T follicular helper cell (primary cell): ENCODE results near the gene RASSF8.

Experiments
- DNase-seq: peaks from one replicate; pipeline ENCODE4 v3.0.0-alpha.2; 2020; ENCODE audit warnings: low read depth

The RASSF8 gene

DNA sequence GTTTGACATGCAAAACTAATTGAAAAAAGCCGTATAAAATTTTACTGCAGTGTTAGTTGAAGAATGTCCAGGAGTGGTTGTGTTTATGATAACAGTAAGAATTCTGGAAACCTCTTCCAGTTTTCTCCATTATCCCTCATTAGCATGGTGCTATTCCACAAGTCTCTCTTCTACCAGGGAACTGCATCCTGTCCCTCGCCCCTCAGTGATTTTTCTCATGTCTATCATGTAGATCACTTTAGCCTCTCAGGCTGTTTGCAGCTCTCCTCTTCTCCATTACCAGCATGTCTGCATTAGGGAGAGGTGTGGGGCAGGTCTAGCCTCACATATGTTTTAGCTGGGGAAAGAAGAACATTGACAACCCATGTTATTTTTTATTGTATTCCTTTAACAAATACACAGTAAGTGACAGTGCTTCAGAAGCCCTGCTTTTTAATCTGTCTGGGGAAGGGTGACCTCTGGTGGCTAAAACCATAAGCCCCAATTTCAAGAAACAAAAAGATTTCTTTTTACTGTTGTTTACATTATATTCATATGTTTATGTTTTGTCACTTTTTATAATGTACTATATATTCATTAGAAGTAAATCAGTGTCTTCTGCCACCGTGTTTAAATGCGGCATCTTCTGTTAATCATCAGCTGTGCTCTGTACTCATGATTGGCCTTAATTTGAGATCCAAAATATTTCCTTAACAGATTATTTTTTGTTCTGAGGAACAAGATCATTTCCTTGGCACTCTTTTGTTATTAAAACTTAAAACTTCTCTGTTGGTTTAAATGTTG, 70.7 kb downstream of the RASSF8 start:
- DNase-seq: no peak

DNA sequence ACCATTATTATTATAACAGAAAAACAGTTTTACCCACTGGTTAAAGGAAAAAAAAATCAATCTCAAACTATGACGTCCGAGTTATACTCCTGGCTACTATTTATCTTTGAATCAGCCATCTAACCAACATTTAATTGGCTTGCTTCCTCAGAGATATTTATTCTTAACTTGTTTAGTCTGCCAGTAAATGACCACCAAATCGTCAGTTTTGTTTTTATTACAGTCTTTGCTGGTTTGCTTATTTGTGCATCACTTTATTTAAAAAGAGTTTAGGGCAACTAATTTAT, 71.2 kb downstream of the RASSF8 start:
- no peak for DNase-seq

DNA sequence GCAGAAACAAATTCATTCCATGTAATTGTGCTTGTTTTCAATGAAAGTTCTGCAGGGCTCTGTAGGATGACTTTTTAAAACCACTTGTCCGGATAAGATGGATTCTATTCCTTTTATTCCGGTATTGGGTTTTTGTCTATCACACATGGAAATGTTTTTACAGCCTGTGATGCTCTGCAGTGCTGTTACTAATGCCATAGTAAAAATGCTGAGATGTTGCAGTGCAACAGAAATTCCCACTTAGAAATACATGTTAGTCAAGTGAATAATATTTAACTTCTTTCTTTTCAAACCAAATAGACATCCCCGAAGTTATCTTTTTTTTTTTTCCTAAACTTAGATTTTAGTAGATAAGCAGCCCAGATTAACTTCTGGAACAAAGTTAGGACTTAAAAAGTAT, 71.9 kb downstream of the RASSF8 start:
- no peak for DNase-seq

DNA sequence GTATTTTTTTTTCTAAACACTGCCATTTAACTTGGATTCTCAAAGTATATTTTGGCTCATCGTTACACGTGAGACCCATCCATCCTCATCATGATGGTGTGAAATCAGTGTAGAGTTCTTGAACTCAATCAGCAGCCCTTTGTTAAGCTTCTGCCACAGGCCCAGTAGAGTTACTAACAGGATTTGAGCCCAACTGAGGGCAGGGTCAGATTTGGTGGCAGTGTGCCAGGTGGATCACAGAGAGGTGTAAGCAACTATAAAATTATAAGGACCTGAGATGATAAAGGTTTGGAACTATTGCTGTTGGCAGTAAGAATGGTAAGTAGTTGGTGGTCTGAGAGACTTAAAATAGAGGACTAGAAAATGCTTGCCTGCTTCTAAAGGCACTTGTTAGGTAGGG, 72.8 kb downstream of the RASSF8 start:
- no peak for DNase-seq

DNA sequence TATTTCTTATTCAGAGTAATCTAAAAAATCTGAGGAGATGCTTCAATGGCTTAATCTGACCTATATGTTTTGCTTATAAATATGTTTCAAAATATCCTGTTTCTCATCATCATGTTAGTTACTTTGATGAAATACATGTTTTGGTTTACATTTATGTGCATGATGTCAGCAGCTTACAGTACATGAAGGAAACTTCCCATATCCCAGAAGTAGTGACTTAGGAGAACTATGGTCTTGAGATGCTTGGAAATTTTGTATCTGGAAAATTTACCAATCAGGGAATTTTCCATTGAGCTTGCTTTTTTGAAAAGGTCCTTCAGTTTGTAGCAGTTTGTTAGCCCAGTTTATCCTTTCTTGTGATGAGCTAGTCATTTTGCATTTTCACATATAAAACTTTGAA, 73.3 kb downstream of the RASSF8 start:
- no peak for DNase-seq

DNA sequence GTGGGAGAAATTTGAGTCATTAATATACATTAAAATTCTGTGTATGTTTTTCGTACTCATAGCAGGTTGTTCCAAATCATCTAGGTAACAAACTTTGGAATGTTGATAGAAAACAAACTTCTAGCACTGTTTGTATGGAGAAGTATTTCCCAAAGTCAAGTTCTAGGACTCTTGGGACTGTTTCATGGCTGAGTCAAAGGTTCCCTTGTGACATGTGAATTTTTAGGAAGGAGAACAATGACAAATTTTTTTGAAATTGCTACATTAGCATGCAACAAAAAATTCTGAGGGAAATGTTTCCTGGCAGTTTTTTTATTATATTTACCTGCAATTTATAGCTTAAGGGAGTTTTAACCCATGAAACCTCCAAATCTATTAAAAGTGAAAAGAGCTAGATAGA, 73.8 kb downstream of the RASSF8 start:
- no peak for DNase-seq

DNA sequence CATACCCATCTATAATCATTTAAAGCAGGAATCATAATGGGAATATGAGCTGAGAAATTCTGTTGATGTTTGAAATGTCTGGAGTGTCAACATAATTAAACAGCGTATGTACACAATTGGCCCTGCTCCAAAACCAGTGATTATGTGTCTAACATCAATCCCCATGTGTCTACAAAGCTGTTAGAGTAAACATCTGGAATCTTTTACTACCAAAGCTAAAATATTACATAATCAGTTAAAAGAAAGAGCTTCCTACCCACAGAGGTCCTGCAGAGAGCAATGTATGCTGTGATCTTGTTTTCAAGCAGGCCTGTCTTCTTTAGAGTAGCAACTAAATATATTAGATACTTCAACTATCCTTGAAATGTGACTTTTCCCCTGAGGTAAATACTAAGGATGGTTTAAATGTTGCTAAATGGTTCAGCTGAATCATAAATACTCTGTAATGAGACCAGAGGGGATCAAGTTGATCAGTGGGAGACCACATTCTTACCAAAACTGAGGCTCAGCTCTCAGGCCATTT, 74.3 kb downstream of the RASSF8 start:
- DNase-seq: no peak

DNA sequence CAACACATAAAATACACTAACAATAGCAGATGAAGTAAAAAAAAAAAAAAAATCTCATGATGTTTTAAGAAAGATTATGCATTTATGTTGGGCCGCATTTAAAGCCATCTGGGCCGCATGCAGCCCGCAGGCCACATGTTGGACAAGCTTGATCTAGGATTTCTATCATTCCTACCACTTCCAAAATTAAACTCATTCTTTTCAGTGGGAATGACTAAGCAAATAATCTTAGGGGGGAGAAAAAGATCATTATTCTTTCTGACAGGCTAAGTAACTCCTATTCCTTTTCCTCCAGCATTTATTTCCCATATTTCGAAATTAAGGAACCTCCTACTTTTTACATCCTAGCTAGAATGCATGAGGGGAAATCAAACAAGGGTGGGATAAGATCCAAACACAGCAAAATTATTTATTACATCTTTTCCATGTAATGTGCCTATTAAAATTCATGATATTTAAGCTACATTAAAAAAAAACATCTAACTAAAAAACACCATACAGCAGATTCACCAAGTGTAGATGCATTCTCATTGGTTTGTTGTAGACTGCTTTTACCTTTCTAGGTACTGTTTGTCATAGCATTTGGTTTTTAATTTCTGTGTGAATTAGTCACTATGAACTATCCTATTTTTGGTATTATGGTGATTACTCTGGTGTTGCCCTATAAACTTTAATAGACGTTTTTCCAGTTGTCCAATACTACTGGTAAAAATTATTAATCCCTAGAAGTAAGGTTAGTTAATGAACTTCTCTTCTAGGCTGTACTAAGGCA, 76.1 kb downstream of the RASSF8 start:
- DNase-seq: no peak

DNA sequence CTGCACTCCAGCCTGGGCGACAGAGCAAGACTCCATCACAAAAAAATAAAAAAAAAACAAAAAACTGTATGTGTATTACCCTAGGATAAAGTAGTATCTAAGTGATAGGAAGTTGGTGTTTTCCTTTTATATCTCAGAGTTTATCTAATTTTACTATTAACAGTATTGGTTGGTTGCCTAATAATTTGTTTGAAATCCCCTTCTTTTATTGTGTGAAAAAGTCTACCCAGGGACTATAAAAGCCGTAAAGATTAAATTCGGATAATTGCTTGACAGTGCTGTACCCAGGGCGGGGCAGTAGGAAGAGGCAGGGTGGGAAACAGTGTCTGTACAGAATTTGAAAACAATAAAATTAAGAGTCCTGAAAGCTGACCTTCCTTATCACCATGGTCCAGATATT, 78.4 kb downstream of the RASSF8 start:
- no peak for DNase-seq

DNA sequence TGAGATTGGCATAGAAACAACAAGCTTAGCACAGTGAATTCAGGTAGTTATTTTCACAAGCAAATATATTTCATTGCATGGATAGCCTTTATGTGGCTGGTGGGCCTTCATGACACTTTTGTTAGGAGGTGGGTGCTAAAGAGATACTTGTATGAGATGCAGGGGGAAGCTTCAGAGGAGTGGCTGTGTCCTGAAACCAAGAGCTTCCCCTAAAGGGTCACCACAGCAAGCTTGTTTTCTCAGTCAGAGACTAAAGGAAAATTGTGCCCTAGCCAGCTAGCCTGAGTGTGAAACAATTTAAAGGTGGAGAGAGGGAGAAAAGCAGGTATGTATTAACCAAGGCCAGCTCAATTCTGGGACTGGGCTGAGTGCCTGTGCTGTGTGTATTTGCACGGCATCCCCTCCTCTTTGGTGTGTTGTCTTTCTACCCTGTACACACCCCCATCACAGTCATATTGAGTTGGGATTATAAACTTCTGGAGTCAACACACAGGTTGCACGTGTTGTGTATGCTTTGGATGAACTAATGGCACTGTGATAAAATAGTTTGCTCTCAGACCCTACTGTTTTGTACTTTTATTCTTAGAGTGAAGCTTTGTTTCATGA, 79.2 kb downstream of the RASSF8 start:
- DNase-seq: no peak

DNA sequence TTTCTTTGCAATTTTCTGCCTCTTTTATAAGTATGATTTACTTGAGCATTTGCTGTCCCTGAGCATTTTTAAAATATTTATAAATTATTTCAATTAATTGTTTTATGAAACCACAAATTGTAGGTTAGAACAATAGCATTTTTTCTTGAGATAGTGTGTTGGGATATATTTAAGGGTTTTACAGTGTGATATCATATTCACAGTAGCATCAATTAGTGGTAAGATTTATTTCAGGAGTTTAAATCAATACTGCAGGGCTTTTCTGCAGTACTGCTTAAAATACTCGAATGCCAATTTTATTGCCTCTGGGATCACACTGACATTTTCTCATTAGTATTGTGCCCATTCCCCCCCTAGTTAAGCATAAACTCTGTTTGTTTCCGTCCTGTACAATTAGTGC, 84.2 kb downstream of the RASSF8 start:
- DNase-seq: no peak

DNA sequence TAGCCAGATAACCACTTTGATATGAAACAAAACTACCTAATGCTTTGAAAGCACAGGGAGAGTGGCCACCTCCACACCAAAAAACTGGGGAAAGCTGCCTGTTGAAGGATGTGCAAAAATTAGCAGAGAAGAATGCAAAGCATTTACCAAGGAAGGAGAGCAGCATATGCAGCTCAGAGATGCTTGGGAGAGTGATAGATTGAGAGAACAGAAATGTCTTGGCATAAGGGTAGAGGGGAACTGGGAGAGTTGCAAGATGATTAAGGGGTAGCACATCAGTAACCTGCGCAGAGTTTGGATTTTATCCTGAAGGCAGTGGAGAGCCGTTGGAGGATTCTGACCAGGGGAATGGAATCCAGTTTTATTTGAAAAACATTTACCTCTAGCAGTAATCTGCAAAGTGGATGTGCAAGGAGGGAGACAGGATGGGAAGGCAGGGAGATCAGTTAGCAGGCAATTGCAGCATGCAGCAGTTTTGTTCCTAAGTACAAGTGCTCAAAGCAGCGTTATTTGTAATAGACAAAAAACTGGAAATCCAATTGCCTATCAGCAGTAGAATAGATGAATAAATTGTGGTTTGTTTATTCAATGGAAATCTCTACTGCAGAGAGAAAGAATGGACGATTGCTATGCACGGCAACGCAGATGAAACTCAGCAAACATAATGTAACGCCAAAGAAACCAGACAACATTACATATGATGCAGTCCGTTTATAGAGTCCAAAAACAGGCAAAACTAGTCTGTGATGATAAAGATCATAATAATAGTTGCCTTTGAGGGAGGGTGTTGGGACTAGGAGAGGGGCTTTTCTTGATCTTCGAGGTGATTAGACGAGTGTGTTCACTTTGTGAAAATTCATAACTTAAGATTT, 84.9 kb downstream of the RASSF8 start:
- DNase-seq: no peak

DNA sequence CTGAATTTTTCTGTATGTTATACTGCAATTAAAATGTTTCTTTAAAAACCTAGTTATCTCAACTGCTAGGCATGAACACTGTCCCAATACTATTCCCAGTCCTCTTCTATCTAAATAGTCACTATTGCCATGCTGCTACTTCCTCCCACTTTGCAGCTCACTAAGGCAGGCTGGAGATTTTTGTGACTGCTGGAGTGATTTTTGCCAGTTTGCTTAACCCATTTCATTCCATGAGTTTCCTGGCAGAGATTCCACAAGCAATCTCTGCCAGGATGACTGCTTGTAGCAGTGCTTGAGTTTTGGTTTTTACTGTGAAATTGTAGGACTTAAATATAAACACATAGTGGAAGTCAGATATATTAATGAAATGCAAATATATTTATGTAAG, 85.5 kb downstream of the RASSF8 start:
- DNase-seq: no peak

DNA sequence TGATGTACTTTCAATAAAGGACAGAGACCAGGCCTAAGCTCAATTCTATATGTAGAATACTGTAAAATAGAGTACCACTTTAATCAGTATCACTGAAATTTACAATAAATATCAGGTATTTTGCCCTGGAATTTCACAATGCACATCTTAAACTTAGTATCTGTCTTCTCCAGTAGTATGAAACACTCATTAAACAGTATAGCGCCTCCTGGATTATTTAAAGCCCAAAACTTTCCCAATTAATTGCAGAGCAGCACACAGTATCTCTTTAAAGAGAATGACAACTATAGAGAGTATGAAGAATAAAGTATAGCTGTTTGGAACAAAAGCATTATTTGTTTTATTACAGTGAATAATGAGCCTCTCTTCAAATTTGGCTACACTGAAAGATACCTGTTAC, 86.1 kb downstream of the RASSF8 start:
- DNase-seq: no peak

DNA sequence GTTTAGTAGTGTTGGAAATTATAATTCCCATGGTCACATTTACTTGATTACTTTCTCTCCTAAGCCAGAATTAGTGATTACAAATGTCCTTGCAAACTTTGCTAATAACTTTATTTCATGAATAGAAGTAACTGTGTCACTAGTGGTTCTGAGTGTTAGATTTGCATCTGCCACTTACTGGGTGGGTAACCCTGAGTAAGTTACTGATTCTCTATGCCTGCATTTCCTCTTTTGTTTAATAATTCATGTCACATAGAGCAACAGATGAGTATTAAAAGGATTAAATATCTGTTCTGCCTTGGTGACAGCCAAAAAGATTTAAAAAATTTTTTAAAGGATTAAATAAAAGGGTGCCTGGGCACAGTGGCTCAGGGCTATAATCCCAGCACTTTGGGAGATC, 87.7 kb downstream of the RASSF8 start:
- no peak for DNase-seq

DNA sequence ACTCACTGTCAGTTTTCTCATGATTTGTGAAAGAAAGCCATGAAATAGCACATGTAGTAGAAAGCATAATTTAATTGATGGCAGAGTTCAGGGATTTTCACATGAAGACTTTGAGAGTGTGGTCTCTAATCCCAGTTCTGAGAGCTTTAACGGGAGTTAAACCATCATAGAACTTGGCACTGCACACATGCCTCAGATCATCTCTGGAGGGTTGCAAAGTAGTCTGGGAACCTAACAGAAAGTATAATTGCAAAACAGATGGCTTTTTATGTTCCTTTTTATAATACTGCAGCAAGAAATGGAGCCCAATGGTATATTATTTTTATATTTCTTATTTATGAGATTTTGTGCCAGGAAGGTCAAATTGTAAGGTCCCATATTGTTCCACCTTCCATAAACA, 88.4 kb downstream of the RASSF8 start:
- DNase-seq: no peak

DNA sequence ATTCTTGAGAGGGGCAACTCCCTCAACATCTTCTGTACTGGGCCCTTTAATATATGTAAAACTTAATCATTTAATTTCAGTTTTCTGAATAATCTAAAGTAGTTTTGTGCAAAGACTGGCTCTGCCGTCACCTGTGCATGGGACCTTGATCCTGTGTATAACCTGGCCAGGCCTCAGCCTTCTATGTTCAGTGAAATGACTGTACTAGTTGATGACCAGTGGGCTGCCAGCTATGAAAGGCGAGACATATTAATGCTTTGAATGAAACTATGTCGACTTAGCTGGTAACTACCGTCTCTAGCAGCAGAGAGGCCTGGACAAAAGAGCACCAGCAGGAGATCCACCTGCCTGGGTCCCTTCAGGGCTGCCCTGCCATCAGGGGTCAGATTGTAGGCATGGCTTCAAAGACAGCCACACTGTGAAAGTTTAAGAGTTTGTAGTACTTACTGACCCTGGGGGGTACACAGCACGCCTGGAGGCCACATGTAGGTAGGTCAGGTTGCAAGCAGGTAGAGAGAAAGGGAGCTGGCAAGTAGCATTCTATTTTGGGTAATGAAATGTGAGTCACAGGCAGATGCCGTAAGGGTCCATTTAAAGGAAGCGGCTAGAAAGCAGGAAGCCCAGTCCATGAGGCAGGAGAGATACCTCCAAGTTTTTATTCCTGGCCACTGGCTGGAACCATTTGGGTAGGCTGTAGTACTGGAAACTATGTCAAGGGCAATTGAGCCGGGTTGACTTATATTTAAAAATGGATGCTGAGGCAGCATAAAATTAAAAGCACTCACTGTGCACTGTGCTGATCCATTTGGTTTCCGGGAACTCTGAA, 89.1 kb downstream of the RASSF8 start:
- DNase-seq: no peak

DNA sequence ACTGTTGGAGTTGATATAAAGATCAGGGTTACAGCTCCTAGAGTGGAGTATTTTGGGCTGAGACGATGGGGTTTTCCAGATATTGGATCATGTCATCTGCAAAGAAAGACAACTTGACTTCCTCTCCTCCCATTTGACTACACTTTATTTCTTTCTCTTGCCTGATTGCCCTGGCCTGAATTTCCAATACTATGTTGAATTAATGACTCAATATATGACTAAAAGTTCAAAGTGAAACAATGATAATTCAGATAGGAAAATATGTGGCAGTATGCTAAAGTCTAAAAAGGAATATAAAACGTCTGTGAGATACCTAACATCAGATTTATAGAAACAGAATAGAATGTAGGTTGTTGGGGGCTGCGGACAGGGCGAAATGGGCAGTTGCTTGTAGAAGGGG, 94.2 kb downstream of the RASSF8 start:
- DNase-seq: no peak

DNA sequence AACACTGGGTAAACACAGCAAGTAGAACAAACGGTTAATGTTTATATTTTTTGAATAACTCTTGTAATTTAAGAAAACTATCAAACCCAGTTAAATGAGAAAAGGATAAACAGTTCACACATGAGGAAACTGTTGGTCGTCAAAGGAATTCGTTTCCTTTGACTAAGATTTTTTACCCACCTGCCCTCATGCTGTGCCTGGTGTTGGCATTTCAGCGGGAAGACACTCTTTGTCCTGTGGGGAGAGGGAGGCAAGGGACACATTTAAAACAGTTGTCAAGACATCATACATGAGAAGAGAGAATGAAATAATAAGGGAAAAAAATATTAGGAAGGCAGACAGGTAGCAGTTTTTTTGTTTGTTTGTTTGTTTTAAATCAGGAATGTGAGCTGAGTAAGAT, 95.9 kb downstream of the RASSF8 start:
- DNase-seq: no peak

DNA sequence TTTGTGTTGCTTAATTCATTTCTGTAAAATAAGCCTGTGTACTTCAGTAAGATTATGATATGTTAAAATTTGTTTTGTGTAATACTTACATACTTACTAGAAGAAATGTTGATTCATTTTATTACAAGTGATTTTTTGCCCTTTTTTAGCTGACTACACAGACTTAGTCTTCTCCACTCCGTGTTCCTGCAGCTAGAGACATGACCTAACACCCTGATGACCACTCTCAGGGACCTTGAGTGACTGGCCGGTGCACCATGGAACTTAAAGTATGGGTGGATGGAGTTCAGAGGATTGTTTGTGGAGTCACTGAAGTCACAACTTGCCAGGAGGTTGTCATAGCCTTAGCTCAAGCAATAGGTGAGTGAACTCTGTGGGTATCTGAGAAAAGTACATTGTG, 96.6 kb downstream of the RASSF8 start:
- DNase-seq: no peak

DNA sequence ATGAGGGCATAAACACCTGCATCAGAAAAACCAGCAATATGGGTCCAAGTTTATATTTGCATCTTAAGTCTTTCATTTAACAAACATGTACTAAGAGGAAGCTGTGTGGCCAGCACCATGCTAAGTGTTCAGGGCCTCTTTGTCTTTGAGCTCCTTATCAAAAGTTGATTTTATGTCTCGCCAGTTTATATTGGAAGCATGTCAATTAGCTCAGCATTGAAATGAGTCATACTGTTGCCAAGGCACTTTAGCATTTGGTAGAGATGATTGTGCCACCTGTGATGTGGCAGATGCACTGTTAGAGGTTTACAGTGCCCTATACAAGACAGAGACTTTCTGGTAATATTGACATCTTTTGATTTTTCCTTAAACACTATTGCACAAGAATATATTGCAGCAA, 97.9 kb downstream of the RASSF8 start:
- DNase-seq: no peak
